Astrocyte (in vitro differentiated cells and primary cell): ENCODE measurements around the gene UBE2G2. TPM values are rescaled to one million over a fixed set of nuclear protein-coding genes. Genes with fewer than 3 reads are reported as not detected.

Source experiments
- DNase-seq: peaks from one replicate; pipeline ENCODE4 v3.0.0-alpha.2; 2010; ENCODE audit warnings: low read depth
- FAIRE-seq: peaks from 2 replicates; lab custom pipeline; 2011; peaks lifted over from hg19 to GRCh38; lab: Jason Lieb, UNC
- H2AFZ ChIP-seq: 2 replicates; pipeline ENCODE4 v1.6.0; 2012; ENCODE audit warnings: low read depth, low read length, inconsistent platforms
- H3K27ac ChIP-seq: 2 replicates; pipeline ENCODE4 v1.5.1; 2011; ENCODE audit warnings: low read depth, low read length, inconsistent platforms
- H3K27me3 ChIP-seq: 2 replicates; pipeline ENCODE4 v1.6.0; 2011; ENCODE audit warnings: low read length, inconsistent platforms; ENCODE audit not compliant: insufficient read depth
- H3K36me3 ChIP-seq: 2 replicates; pipeline ENCODE4 v1.5.1; 2011; ENCODE audit warnings: low read length, inconsistent platforms; ENCODE audit not compliant: insufficient read depth
- H3K4me1 ChIP-seq: 2 replicates; pipeline ENCODE4 v1.5.1; 2011; ENCODE audit warnings: low read length, inconsistent platforms; ENCODE audit not compliant: insufficient read depth
- H3K4me2 ChIP-seq: 2 replicates; pipeline ENCODE4 v1.6.0; 2012; ENCODE audit warnings: low read length, inconsistent platforms
- H3K4me3 ChIP-seq: 2 replicates; pipeline ENCODE4 v1.5.1; 2011; ENCODE audit warnings: low read depth, mild to moderate bottlenecking, low read length, inconsistent platforms; ENCODE audit not compliant: insufficient read depth
- H3K79me2 ChIP-seq: 2 replicates; pipeline ENCODE4 v1.6.0; 2012; ENCODE audit warnings: mild to moderate bottlenecking, low read length, inconsistent platforms; ENCODE audit not compliant: insufficient read depth
- H3K9ac ChIP-seq: 2 replicates; pipeline ENCODE4 v1.6.0; 2012; ENCODE audit warnings: mild to moderate bottlenecking, low read length, inconsistent platforms
- H3K9me3 ChIP-seq: 2 replicates; pipeline ENCODE4 v1.5.1; 2012; ENCODE audit warnings: low read depth, mild to moderate bottlenecking, low read length, inconsistent platforms; ENCODE audit not compliant: insufficient read depth
- H4K20me1 ChIP-seq: 2 replicates; pipeline ENCODE4 v1.6.0; 2012; ENCODE audit warnings: low read length, inconsistent platforms; ENCODE audit not compliant: insufficient read depth
- H3K27ac Mint-ChIP-seq: one replicate; pipeline ENCODE4 v1.8.0; 2021; ENCODE audit warnings: mild to moderate bottlenecking, mixed read lengths; ENCODE audit not compliant: unreplicated experiment
- H3K27me3 Mint-ChIP-seq: one replicate; pipeline ENCODE4 v1.8.0; 2021; ENCODE audit warnings: low read depth, mixed read lengths; ENCODE audit not compliant: unreplicated experiment
- H3K36me3 Mint-ChIP-seq: one replicate; pipeline ENCODE4 v1.8.0; 2021; ENCODE audit warnings: low read depth, mixed read lengths; ENCODE audit not compliant: unreplicated experiment
- H3K4me1 Mint-ChIP-seq: one replicate; pipeline ENCODE4 v1.8.0; 2021; ENCODE audit warnings: low read depth, mixed read lengths; ENCODE audit not compliant: unreplicated experiment
- H3K4me3 Mint-ChIP-seq: one replicate; pipeline ENCODE4 v1.8.0; 2021; ENCODE audit warnings: mild to moderate bottlenecking, moderate library complexity, mixed read lengths; ENCODE audit not compliant: unreplicated experiment
- H3K9me3 Mint-ChIP-seq: one replicate; pipeline ENCODE4 v1.8.0; 2021; ENCODE audit warnings: mild to moderate bottlenecking, mixed read lengths; ENCODE audit not compliant: unreplicated experiment
- EZH2 ChIP-seq: IDR thresholded peaks from 2 replicates; pipeline ENCODE4 v1.6.1; 2012; ENCODE audit warnings: mild to moderate bottlenecking, low read length, inconsistent platforms; ENCODE audit not compliant: insufficient read depth
- total RNA-seq: library from RNA; stranded (reverse); gene quantifications from 2 replicates; pipeline ENCODE4 v1.2.1, GENCODE V29; 2021
- TF ChIP-seq, protein P1 (sequence below): IDR thresholded peaks from 2 replicates; pipeline ENCODE4 v1.5.1; 2011; ENCODE audit warnings: low read depth, mild to moderate bottlenecking, inconsistent platforms, low read length, moderate library complexity; ENCODE audit not compliant: insufficient read depth

UBE2G2 gene
- total RNA-seq, 1 donor from 2014 or later: 74.5 TPM

DNA sequence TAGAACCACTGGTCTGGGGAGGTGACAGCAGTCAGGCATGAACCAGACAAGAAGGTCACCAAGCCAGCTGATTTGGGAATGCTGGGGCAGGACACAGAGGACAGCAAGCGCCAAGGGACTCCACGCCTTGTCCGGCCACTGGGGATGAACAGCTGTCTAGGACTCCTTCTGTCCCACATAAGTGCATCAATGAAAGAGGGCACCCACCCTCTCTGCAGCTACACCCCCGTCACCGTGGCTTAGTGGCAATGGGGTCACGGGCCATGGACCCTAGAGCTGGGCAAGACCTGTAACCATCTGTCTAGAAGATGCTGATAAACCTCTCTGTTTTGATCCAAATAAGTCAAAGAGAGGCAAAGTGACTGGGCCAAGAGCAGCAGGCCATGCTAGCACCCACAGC, 16.8 kb downstream of the UBE2G2 start:
- no peaks in the 10 kb centered on the region for H3K27me3 Mint-ChIP-seq
- FAIRE-seq (no peak), DNase-seq (no peak)
- TF ChIP-seq, protein P1, sequence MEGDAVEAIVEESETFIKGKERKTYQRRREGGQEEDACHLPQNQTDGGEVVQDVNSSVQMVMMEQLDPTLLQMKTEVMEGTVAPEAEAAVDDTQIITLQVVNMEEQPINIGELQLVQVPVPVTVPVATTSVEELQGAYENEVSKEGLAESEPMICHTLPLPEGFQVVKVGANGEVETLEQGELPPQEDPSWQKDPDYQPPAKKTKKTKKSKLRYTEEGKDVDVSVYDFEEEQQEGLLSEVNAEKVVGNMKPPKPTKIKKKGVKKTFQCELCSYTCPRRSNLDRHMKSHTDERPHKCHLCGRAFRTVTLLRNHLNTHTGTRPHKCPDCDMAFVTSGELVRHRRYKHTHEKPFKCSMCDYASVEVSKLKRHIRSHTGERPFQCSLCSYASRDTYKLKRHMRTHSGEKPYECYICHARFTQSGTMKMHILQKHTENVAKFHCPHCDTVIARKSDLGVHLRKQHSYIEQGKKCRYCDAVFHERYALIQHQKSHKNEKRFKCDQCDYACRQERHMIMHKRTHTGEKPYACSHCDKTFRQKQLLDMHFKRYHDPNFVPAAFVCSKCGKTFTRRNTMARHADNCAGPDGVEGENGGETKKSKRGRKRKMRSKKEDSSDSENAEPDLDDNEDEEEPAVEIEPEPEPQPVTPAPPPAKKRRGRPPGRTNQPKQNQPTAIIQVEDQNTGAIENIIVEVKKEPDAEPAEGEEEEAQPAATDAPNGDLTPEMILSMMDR: no peak
- no peak for TF ChIP-seq EZH2
- H3K4me1 Mint-ChIP-seq: peaks cover 4% of the 10 kb centered on the region
- no peak overlapping the region for H3K4me2 ChIP-seq
- H3K9ac ChIP-seq: no peak overlapping the region
- H3K27ac Mint-ChIP-seq: no peak overlapping the region
- H3K9me3 Mint-ChIP-seq: no peaks in the 10 kb centered on the region
- H4K20me1 ChIP-seq: peaks cover 77% of the 10 kb centered on the region
- no peak overlapping the region for H3K27ac ChIP-seq
- H3K36me3 ChIP-seq: peaks cover 6% of the 10 kb centered on the region
- peaks cover 16% of the 10 kb centered on the region for H3K36me3 Mint-ChIP-seq
- H3K27me3 ChIP-seq: no peaks in the 10 kb centered on the region
- peaks cover 88% of the 10 kb centered on the region for H3K79me2 ChIP-seq
- H3K9me3 ChIP-seq: no peaks in the 10 kb centered on the region
- no peak overlapping the region for H2AFZ ChIP-seq
- no peak overlapping the region for H3K4me3 Mint-ChIP-seq
- H3K4me3 ChIP-seq: no peak overlapping the region
- no peaks in the 10 kb centered on the region for H3K4me1 ChIP-seq

DNA sequence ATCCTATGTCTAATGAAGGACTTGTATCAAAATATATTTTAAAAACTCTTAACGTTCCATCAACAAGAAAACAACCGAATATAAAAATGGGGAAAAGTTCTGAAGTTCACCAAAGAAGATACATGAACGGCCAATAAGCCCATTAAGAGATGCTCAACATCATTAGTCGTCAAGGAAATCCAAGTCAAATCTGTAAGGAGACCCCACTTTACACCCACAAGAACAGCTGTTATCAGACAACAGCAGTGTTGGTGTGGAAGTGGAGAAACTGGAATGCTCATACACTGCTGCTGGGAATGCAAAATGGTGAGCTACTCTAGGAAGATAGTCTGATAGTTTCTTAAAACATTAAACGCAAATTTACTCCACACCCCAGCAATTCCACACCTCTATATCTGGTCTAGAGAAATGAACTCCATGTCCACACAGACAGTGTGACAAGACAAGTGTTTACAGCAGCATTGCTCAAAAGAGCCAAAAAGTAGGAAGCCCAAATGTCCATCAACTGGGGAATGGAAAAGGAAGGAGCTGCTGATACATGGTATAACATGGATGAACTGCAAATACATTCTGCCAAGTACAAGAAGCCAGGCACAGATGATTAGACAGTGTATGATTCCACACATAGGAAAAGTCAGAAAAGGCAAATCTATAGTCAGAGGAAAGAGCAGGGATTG, 18.5 kb downstream of the UBE2G2 start:
- no peak overlapping the region for H2AFZ ChIP-seq
- FAIRE-seq (no peak), DNase-seq (no peak)
- Mint-ChIP-seq H3K9me3 (no peaks in the 10 kb centered on the region), H3K4me1 (peaks cover 16% of the 10 kb centered on the region), H3K36me3 (peaks cover 16% of the 10 kb centered on the region), H3K27me3 (no peaks in the 10 kb centered on the region), H3K27ac (no peak overlapping the region), H3K4me3 (no peak overlapping the region)
- peaks cover 2% of the 10 kb centered on the region for H3K4me1 ChIP-seq
- H3K9me3 ChIP-seq: no peaks in the 10 kb centered on the region
- H3K36me3 ChIP-seq: peaks cover 6% of the 10 kb centered on the region
- TF ChIP-seq, protein P1: no peak
- no peak for TF ChIP-seq EZH2
- H4K20me1 ChIP-seq: peaks cover 76% of the 10 kb centered on the region
- H3K27ac ChIP-seq: no peak overlapping the region
- no peak overlapping the region for H3K9ac ChIP-seq
- H3K4me3 ChIP-seq: no peak overlapping the region
- peaks cover 84% of the 10 kb centered on the region for H3K79me2 ChIP-seq
- H3K4me2 ChIP-seq: no peak overlapping the region
- no peaks in the 10 kb centered on the region for H3K27me3 ChIP-seq

DNA sequence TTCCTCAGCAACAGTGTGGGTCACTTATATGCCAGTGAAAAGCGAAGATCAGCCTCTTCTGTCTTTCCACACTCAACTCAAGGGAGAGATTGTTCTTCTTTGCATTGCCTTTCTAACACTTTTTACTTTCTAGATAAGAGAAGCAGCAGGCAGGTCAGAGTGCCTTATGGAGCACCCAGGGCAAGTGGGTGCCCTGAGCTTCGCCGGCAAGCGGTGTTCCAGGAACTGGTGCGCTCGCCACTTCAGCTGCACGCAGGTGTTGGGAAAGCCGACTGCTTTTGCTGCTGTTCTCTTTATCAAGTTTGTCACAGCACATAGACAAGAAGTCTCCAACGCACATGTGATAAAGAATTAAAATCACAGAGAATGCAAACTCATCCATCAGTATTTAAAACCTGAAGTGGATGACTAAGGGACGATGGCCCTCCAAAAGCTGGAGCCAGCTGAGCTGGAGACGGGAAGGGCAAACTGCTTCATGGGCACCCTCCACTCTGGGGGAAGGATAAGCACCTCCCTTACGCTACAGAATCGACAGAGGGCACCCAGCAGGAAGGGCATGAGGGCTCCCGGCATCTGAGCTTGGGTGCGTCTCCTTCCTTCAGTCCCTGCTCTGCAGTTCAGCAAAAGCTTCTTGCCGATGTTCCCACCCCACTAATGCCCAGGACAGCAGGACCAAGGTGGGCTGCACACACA, 20.7 kb downstream of the UBE2G2 start:
- no peak overlapping the region for H3K27ac ChIP-seq
- no peaks in the 10 kb centered on the region for H3K27me3 ChIP-seq
- no peak overlapping the region for H3K4me2 ChIP-seq
- no peak overlapping the region for H3K9ac ChIP-seq
- peaks cover 20% of the 10 kb centered on the region for H3K4me1 Mint-ChIP-seq
- H3K9me3 Mint-ChIP-seq: no peaks in the 10 kb centered on the region
- H3K4me3 ChIP-seq: no peak overlapping the region
- H2AFZ ChIP-seq: no peak overlapping the region
- FAIRE-seq (no peak), DNase-seq (no peak)
- H4K20me1 ChIP-seq: peaks cover 63% of the 10 kb centered on the region
- TF ChIP-seq, protein P1: no peak
- no peak for TF ChIP-seq EZH2
- peaks cover 7% of the 10 kb centered on the region for H3K36me3 ChIP-seq
- peaks cover 71% of the 10 kb centered on the region for H3K79me2 ChIP-seq
- H3K27me3 Mint-ChIP-seq: no peaks in the 10 kb centered on the region
- H3K27ac Mint-ChIP-seq: no peak overlapping the region
- H3K4me3 Mint-ChIP-seq: no peak overlapping the region
- H3K4me1 ChIP-seq: peaks cover 2% of the 10 kb centered on the region
- H3K9me3 ChIP-seq: no peaks in the 10 kb centered on the region
- H3K36me3 Mint-ChIP-seq: peaks cover 16% of the 10 kb centered on the region
